Measurements from ENCODE around the gene TMEM30A. TPM values are rescaled to one million over a fixed set of nuclear protein-coding genes. Genes with fewer than 3 reads are reported as not detected.

TMEM30A gene
- total RNA-seq, 1 experiment from 2014 or later, result 152 TPM

DNA sequence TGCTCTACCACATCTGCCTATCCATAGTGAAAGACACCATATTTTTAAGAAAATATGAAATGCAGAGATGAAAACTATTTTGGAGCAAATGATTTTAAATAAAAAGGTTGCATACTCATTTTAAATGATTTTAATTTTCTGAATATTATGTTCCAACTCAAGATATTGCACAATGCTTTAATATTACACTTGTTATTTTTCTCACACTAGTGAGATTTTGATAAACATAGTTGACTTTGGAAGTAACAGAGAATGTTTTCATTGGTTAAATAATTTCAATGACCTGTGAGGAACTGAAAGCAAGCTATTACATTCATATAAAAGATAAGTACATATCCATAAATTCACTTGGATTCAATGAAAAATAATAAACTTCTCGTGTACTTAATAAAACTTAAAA lies 7.2 kb upstream of the TMEM30A start:
- DNase-seq (ENCODE audit: low spot score), result no peak

DNA sequence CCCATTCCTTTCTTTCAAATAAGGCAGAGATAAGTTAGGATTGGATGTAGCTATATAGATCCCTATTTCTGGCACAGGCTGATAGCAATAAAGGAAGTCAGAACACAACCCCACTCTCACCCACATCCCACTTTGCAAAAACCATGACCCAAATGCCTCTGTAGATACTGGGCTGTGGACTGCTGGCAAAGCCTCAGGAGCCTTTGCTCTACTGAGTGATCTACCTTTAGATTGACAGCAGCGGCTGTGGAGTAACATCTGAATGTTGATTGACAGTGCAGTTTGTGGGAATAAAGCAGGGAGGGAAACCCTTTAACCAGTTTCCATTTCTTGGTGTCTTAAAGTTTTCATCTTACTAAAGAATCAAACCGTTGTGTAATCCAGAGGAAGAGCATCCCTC lies 6.7 kb upstream of the TMEM30A start:
- no peak for DNase-seq (ENCODE audit: low spot score)

DNA sequence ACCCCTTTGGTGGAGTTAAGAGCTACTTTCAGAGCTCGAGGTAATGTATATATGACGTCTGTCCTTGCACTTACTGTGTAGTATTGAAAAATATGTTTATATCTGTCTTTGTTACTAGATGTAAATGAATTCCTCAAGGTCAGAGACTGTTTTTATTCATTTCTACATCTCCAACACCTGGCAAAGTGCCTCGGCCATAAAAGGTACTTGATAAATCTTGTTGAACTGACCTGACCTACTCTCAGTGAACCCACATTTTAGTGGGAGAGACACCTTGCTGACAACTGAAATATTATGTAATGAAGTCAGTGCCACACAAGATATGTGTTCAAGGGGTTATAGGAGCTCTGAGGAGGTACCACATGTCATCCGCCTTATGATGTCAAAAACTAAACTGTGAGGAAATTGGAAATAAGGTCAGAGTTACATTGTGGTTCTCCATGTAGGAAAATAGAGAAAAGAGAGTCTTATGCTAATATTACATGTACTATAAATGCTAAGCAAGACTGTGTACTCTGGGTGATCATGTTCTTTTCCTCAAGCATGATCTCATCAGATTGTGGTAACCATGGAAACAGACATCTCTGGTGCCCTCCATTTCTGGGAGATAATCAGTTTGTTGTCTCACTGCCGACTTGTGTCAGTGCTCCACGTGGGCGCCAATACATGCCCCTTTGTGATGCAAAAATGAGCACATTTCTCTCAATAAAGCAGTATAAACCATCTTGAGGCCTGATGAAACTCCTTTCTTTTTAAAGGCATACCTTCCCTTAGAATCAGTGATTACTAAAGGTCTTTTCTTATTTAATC lies 5.7 kb upstream of the TMEM30A start:
- no peak for DNase-seq (ENCODE audit: low spot score)

DNA sequence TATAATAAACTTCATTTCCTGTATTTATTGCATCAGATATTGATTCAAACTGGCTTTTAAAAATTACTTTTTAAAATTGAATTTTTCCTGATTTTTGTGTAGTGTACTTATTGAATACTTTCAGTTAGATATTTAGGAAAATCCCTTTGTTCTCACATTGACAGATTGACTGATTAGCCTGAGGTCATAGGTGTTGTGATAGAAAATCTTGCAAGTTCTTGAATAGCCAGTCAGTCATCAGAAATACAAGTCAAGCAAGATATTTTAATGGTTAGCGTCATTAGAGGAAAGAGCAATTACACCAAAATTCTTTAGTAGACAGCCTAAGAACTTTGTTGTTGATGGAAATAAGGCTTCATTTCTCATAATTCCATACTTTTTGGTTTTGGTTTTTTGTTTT lies 3.4 kb upstream of the TMEM30A start:
- no peak for DNase-seq (ENCODE audit: low spot score)

DNA sequence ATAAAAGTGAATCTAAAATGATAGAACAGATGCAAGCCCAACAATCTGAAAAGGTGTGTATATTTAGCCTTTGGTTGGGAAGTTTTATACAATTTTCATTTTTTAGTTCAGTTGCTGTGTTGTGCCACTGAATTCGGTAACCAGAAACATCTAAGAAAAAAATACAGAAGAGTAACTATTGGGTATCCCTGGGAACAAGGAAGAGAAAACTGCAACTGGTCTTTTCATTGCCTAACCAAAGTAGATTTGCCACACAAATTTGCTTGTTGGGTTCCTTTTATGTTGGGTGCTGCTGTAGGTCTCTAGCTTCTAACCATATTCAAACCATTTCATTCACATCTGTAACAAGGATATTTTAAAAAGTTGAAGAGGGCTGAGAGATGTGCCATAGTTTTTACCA lies 2.8 kb upstream of the TMEM30A start:
- no peak for DNase-seq (ENCODE audit: low spot score)

DNA sequence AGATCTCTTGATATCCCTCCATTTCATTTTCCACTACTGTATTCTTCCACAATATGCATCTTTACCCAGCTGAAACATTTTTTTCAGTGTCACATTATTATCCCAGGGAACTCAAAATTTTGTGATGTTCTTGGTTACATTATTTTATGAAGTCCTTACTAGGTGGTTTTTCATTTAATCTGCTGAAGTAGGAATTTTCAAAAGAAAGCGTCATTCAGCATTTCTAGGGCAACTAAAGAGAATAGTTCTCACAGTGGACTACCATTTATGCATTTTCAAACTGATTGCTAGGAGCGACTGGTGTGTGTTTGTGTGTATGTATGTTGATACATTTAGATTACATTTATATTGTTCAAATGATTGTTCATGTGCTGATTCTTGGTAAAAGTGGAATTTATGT lies 2.4 kb upstream of the TMEM30A start:
- DNase-seq (ENCODE audit: low spot score), result no peak

DNA sequence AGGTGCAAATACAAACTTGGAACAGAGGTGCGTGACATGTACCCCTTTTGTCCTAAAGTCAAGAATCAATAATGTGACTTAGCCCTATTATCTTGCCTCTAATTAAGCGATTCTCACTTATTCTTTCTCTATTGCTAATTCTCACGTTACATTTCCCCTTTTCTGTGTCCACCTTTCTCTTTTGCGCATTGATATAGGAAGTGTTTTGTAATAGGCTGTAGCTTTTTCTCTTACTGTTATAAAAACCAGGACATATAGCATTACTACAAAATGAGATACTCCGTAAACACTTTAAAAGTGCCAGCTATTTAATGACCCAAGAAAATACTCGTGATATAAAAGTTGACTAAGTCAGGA lies 669 bp upstream of the TMEM30A start:
- DNase-seq (ENCODE audit: low spot score), result no peak

DNA sequence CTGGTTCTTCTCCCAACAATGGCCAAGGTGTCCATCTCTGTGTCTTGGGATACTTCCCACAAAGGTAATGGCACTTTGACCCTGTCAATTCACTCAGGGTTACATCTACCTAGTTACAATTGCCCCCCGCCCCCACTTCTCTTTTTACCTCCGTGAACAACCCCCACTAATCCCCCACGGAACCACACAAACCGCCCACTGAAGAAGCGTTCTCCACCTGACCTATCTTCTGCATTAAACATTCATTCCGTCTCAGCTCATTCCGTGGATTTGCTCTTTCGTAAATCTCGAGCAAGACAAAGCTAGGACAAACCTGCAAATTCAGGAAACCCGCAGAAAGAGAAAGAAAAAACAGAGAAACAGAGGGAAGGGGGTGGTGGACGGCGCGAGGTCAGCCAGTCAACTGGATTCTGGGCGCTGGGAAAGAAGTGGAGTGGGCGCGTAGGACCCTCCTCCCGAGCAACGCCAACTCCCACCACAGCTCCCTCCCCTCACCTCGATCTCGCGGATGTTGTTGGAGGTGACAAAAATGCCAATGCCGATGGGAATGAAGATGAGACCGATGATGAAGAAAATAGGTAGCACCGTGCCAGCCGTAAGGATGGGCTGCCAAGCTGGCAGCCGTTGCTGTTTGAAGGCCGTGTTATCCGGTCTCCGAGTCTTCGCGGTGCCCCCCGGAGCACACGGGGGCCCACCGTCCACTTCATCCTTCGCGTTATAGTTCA lies 523 bp downstream of the TMEM30A start:
- DNase-seq (ENCODE audit: low spot score), result peak; percentile 16

DNA sequence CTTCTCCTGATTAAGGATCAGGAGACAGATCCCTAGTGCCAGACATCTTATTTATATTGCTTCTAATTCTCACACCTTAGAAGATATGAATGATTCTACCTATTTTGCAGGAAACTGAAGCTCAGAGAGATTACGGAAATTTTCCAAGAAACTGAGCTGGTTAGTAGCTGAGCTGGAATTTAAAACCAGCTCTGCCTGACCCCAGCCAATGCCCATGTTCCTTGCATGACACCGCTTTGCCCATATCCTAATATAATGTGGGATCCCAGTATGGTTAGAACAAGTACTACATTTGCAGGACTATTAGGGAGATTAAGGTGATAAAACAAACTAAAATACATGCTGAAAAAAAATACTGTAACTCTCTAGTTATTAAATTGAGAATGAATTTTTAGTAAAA lies 1.9 kb downstream of the TMEM30A start:
- no peak for DNase-seq (ENCODE audit: low spot score)

DNA sequence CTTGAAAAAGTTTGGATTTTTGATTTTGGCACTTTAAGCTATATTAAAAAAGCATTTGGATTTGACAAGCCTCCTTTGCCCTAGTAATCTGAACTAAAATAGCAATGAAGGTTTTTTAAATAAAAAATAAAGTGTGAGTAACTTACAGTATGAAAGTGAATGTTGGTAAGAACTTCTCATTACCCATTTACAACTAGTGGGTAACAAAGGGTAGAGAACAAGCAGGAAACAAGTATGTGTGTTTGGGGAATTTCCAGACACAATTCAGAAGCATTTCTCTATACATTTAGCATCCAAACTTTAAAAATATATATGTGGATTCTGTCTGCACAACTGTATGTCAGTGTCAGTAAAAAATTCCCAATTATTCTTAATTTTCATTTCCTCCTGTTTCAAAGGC lies 2.9 kb downstream of the TMEM30A start:
- DNase-seq (ENCODE audit: low spot score), result no peak

DNA sequence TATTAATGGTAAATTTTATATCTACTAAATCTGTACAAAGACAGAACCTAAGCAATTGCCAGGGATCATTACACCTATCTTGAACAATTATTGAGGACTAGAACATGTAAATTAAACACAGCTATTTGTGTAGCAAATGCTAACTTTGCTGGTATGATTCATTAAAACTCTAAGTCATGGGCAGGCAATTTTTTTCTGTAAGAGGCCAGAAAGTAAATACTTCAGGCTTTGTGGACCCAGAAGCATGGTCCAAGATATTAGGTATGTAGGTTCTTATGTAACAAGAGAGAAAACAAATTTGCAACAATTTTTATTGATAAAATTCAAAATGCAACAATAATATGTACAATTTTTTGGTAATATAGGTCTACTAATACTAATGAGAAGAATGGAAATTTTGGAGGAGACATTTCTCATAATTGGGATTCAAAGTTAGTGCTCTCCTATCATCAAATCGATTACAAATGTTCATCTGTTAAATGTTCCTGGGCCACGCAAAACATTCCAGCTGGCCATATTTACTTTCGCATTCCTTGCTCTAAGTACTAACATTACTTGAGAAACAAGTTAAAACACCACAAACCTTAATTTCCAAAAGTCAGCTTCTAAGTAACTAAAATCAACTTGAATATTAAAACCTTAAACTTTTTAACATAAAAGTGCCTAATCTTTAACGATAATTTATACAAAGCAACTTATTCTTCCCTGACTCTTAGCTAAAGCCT lies 4.3 kb downstream of the TMEM30A start:
- DNase-seq (ENCODE audit: low spot score), result no peak

DNA sequence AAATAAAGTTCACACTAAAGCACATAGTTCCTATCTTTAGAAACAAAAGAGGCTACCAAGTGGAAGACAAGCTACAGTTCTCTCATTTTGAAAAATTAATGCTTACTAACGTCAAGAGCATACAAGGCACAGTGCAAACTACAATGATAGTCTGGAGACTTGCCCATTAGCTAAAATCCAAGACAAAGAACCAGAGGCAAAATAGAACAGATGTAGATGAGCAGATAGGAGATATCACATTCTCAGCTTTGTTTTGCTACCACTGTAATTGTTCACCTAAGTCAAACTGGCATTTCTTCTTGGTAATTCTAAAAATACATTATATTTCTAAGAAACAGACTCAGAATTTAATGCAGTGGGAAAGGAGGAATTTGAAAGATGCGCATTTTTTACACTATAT lies 5.2 kb downstream of the TMEM30A start:
- no peak for DNase-seq (ENCODE audit: low spot score)

DNA sequence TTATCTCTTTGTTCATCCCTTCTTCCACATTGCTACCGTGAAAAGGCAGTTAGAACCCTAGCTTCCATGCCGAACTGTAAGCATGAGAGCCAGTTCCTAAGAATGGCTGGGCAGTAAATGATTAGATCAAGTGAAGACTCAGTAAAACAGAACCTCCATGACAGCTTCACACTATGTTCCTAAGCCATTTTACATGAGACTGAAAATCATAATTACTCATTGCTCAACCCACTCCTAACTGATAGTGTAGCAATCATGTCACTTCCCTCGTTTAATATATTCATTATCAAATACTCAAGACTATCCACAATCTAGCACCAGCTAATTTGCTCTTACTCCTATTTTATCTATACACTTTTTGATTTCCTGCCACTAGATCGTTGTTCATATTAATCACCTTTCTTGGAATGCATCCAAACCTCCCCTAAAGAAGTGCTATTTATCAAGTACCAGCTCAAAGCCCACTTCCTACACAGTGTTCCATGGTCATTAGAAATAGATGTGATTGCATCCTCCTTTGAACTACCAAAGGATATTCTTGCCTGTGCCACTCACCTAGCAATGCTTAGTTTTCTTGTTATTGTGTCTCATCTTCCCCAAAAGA lies 6.0 kb downstream of the TMEM30A start:
- no peak for DNase-seq (ENCODE audit: low spot score)

DNA sequence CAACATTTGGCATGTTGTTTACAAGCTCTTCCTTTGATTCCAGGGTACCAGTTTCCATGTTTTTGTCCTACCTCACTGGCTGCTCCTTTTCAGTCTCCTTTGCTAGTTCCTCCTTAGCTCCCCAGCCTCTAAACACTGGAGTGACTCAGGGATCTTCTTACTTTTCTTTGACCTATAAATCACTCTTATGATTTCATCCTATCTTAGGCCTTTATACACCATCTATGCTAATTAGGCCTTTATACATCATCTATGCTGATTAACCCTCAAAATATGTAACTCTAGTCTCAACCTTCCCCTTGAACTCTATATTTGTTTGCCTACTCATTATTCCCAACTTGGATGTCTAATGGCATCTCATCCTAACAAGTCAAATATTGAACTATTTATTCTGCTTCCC lies 9.5 kb downstream of the TMEM30A start:
- peak; percentile 19 for DNase-seq (ENCODE audit: low spot score)

DNA sequence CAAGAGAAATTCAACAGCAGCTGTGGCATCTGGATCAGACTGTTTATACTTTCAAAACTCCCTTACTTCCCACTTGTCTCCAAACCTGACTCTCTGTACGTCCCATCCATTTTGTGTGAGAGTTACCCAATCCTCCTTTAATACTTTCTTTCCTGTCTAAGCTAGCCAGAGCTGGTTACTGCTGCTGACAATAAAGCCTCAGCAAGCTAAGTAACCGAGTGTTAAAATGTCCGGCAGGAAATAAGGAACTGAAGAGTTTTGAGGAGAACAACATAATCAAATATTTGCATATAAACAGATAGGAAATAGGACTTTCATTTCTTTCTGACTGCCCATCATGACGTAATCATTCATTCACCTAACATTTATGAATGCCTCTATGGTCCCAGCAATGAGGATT lies 11.6 kb downstream of the TMEM30A start:
- DNase-seq (ENCODE audit: low spot score), result no peak

DNA sequence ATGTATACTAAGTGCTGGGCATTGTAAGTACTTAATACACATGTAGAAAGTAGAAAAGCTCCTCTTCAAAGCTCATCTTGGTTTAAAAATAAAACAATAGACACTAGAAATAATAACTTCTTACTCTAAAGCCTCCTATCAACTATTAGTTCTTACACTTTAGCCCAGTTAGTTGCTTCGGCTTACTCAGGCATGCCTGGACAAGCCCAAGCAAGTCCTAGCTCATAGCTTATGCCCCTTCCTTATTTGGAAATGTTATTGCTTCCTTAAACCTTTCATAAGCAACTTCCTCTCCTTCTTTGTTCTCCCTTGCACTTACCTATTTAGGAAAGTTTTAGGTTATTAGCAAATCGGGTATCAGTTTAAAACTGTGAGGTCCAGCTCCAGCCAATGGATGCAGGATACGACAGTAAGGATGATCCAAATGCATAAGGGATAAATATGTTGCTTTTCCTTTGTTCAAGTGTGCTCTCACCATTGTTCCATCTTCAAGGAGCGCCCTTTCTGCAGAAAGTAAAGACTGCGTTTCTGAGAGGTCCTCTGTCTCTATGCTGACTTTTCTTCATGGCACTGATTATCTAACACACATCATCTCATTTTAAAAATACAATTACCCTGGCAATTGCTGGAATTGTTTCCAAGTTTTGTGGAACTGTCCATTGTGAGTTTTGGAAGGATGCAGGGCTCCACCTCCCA lies 12.3 kb downstream of the TMEM30A start:
- DNase-seq (ENCODE audit: low spot score), result peak; percentile 34

DNA sequence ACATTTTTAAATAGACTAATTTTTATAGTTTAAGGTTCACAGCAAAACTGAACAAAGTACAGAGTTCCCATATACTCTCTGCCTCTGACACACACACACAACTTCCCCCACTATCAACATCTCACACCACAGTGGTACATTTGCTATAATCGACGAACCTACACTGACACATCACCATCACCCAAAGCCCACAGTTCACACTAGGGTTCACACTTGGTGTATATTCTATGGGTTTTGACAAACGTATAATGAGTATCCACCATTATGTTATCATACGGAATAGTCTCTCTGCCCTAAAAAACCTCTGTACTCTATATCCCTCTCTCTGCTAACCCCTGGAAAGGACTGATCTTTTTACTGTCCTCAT lies 15.6 kb downstream of the TMEM30A start:
- DNase-seq (ENCODE audit: low spot score), result no peak

DNA sequence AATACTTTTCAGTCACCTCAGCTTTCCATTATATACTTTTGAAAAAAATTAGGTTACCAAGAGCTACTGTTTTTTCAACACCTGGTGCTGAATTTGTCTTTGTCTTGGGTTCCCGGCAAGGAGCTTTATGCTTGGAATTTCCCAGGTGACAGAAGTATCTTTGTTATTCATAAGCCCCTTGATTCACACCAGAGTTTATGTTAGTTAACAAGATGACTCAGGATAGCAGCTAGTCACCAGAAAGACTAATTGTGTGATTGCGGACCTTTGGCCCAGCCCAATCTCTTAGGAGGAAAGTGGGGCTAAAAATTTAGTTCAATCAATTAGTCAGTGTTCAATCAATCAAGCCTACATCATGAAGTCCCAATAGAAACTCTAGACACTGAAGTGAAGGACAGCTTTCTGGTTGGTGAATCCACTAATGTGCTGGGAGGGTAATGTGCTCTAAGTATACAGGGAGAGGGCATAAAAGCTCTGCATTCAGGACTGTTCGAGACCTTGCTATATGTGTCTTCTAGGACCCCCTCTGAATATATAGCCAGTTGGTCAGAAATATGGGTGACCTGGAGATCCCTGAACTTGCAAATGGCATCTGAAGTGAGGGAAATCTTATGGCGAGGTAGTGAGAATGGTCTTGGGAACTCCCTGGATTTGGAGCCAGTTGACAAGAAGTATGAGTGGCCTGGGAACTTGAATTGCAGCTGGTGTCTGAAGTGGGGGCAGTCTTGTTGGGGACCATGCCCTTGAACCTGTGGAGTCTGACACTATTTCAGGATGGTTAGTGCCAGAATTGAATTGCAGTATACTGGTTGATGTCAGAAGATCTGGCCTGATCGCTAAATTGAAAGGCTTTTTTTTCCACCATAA lies 16.2 kb downstream of the TMEM30A start:
- no peak for DNase-seq (ENCODE audit: low spot score)

DNA sequence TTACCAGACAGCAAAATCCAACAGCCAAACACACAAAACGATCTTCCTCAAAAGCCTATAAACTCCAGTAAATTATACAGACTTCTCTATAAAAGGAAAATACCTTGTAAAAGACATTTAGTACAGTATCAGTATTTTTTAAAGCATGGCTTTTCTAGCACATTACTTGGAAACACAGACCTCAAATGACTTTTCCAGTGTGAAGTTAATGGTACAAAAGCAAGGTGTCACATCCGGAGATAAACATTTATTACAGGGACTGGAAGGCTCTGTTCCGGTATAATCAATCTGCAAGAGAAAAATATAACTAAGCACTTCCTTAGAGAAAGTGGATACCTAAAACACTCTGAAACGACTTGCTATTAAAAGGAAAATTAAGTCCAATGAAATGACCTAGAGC lies 17.1 kb downstream of the TMEM30A start:
- no peak for DNase-seq (ENCODE audit: low spot score)

DNA sequence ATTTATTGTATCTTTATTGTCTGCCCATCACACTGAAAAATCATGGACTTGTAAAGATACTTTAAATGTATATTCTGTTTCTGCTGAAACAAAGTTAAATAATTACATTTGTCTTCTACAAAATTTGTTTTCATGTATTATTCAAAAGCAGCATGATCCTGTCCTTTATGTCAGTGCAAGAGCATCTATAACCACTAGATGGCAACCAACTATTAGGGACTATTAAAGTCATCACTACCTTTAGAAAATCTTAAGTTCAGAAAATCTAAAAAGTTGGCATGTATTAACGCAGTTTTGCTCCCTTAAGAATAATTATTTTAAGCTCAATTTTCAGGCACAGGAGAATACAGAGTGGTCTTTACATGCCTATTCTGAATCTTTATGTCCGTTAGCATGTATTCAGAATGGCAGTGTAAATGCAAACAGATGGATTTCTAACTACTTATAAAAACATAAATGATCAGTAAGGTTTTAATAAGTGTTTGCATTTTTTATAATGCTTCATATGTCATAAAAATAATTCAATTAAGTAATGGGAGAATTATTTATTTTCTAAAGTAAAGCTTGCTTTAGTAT lies 17.8 kb downstream of the TMEM30A start:
- DNase-seq (ENCODE audit: low spot score), result peak; percentile 59

DNA sequence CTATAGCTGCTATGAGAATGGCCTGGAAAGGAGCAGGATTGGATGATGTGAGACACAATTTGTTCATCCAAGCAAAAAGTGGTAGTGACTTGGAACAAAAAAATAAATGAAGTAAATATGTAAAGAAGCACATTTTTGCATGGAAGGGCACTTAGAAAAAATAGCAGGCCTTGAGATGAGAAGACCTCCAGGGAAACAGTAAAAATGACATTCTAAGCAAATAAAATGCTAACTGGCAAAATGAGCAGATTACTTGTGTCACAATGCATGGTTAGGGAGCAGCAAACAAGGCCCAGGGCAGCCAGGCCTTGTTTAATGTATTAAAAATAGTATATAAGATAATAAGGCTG lies 21.2 kb downstream of the TMEM30A start:
- no peak for DNase-seq (ENCODE audit: low spot score)

All from H4 (cell line).